G401 (cell line): Measurements from ENCODE around the gene SNX32. TPM values are rescaled to one million over a fixed set of nuclear protein-coding genes. Genes with fewer than 3 reads are reported as not detected.

ENCODE experiments used
- DNase-seq: peaks from one replicate; pipeline ENCODE4 v3.0.0-alpha.2; 2015; ENCODE audit warnings: low spot score
- in situ Hi-C: cut with HindIII; loops from 2 replicates; pipeline ENCODE4 v1.10.0; 2016; ENCODE audit warnings: low sequenced_read_pairs, mixed read lengths
- total RNA-seq: library from RNA; depleted of rRNA; stranded (reverse); fragments of >200 nt; shearing (Covaris generic); gene quantifications from 2 replicates; pipeline ENCODE4 v1.2.3, GENCODE V29; 2014

The SNX32 gene
- total RNA-seq, 1 experiment from 2014 or later, result not detected

- DNase-seq, result no peak
- in situ Hi-C loops, result no loop called here
These were observed 36.8 kb upstream of the SNX32 start for GRCh38 chr11:65796726-65797601.

DNA sequence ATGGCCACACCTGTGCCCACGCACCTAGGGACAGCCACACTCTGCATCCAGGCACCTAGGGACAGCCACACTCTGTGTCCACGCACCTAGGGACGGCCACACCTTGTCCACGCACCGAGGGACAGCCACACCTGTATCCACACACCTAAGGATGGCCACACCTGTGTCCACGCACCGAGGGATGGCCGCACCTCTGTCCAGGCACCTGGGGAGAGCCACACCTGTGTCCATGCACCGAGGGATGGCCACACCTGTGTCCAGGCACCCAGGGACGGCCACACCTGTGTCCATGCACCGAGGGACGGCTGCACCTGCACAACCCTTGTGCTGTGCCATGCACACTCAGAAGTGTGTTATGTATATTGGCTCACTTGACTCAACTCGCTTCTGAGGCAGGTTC is 36.1 kb upstream of the SNX32 start:
- DNase-seq, result no peak
- in situ Hi-C loops, result no loop called here

DNA sequence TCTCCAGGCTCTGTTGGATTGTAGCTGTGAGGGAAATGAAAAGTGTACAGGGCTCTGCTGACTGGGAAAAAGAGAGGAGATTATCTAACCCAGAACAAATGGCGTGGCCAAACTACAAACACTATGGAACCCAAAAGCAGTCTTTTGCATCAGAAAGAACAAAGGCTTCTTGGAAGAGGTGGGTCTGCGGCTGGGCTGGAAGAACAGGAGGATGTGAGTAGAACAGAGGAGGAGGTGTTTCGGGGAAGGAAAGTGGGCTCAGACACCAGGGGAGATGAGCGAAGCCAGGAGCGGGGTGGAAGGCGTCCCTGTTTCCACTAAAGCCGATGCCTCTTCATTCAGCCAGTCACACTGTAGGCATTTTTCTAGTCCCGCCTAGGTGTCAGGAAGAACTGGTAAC is 34.9 kb upstream of the SNX32 start:
- in situ Hi-C loops, result no loop called here
- no peak for DNase-seq

DNA sequence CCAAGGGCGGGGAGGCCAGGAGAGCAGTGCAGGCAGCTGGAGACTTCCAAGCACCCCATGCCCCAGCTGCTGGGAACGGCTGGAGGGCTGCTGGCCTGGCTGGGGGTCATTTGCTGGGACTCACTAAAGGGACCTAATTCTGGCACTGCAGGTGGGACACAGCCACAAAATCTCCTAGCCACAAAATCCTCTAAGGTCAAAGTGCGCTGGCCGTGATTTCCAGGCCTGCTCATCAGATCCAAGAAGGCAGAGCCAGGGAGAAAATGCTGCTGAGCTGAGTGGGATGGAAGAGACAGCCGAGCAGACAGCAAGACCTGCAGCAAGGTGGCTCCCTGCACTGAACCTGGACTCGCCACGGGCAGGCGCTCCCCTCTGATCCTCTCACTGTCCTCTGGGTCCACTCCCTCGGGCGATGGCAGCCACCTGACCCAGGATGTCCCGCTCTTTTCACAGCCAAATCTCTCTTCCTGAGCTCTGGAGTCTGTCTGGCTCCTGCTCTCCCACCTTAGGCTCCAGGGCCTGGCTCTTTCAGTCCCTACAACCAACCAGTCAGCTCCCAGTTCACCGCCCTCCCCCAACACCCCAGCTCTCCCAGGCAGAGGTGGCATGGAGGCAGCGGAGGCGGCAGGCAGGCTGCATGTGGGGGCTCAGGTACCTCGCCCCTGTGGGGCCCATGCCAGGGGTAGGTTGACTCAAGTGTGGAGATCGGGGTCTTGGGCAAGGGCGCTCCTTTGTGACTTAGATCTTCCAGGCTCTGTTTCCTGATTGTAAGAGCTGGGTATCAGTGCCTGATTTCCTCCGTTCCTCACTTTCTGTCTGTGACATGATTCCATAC is 32.4 kb upstream of the SNX32 start:
- DNase-seq, result no peak
- in situ Hi-C loops, result no loop called here

- no peak for DNase-seq
- in situ Hi-C loops, result no loop called here
These were observed 30.9 kb upstream of the SNX32 start for GRCh38 chr11:65802841-65803240.

DNA sequence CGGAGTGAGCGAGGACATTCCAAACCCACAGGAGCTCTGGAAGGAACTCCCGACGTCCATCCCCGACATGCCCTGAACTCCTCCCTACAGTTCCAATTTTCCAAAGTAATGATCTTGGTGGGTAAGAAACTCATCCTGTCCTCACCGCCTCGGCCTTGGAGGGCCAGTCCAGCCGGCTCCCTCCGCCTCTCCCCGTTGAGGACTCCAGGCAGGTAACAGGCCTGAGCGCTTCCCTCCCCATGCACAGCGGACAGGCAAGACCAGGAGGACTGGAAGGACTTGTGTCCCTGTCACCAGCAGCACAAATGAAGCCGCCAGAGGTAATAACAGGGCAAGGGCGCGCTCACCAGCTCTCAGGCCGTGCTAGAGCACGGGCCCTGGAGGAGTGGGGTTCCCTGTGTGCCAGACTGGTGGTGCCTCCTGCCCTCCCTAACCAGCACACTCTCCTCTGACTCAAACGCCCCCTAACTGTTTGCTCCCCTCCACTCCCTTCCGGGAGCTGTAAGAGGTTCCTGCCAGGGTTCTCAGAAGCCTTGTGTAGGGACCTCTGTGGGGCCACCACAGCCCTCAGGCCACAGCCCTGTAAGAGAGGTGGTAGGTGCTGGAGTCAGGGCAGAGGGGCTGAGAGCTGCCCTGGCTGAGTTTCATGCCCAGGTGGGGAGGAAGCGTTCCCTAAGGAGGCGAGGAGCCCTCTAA is 29.8 kb upstream of the SNX32 start:
- in situ Hi-C loops, result no loop called here
- no peak for DNase-seq

- in situ Hi-C loops, result no loop called here
These were observed 26.8 kb upstream of the SNX32 start for GRCh38 chr11:65806979-65807378.

DNA sequence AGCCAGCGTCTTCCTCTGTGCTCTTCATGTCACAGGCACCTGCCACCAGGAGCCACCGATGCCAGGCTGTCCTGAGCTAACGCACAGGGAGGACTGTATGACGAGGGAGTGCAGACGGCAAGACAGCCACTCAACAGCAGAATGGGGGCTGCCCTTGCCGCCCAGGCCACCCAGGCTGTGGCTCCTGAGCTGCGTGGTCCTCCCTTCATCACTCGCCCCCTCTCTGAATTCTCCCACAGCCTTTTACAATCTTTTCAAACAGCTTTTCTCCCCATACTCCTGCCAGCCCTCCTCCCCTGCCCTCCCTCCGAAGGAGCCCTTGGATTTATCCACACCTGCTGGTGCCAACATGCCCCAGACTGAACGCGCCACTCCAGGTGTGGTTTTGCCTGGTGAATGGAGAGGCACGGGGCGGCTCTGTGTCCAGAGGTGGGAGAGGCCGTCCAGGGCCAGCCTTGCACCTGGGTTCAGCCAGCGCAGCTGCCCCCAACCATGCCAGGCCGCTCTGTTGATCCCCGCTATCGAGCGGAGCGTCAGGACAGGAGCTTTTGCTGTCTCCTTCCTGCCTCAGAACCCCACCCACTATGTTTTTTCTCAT is 24.9 kb upstream of the SNX32 start:
- no peak for DNase-seq
- in situ Hi-C loops, result no loop called here

More at GRCh38 chr11:65806979-65807378, 26.8 kb upstream of the SNX32 start:
- DNase-seq, result no peak

DNA sequence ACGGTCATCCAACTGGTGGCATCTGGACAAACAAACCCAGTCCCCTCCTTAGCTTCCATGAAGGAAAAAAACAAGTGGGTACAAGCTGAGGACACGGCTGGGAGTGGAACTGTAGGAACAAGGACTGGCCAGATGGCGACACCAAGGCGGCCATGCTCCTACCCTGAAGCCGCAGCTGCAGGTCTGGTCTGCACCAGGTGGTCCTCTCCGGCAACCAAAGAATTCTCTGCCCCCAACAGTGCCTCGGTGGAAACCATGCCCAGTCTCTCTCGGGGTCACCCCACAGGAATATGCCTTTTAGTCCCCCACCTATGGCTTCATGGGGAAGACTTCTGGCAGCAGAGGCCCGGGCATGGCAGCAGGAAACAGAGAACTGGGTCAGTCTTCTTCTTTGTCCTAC is 24.3 kb upstream of the SNX32 start:
- no peak for DNase-seq
- in situ Hi-C loops, result no loop called here

DNA sequence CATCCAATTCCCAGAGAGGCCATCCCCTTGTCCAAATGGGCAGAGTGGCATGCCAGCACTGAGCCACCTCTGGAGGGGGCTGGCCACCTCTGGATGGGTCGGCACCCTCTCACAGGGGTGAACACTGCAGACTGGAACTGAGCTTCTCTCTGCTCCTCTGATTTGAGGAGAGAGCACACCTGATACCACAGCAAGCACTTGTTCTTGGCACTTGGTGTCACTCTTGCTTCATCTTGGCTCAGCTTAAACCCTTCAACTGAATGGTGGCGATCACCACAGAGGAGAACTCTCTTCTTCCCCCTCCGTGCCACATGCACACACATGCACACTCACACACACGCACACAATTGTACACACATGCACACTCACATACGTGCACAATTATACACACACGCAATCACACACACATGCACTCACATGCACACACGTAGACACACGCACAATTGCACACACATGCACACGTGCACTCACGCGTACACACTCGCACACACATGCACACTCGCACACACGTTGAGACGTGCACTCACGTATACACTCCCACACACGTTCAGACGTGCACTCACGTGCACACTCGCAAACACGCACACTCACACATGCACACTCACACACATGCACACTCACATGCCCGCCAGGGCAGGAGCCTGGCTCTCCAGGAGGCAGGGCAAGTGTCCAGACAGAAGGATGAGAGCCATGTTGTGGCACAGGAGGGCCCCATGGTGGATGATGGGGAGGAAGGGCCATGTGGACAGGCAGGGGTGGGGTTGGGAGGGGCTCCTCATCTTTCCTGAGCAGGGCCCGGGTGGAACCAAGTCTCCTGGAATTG is 23.5 kb upstream of the SNX32 start:
- DNase-seq, result peak; percentile 60
- in situ Hi-C loops, result no loop called here

GRCh38 chr11:65811764-65812475 is 21.8 kb upstream of the SNX32 start:
- DNase-seq, result no peak
- in situ Hi-C loops, result no loop called here

GRCh38 chr11:65814131-65814985 is 19.4 kb upstream of the SNX32 start:
- no peak for DNase-seq
- in situ Hi-C loops, result no loop called here

GRCh38 chr11:65814986-65815565 is 18.7 kb upstream of the SNX32 start:
- in situ Hi-C loops, result no loop called here

GRCh38 chr11:65816696-65817095 is 17.1 kb upstream of the SNX32 start:
- in situ Hi-C loops, result no loop called here
- DNase-seq, result no peak

More at GRCh38 chr11:65814986-65815565, 18.7 kb upstream of the SNX32 start:
- DNase-seq, result no peak

GRCh38 chr11:65817312-65817834 is 16.4 kb upstream of the SNX32 start:
- DNase-seq, result no peak
- in situ Hi-C loops, result no loop called here

- DNase-seq, result peak; percentile 87
These were observed 15.7 kb upstream of the SNX32 start for GRCh38 chr11:65817835-65818680.

More at GRCh38 chr11:65817835-65818680, 15.7 kb upstream of the SNX32 start:
- in situ Hi-C loops, result no loop called here
